ENCODE results near the gene VAV3. TPM values are rescaled to one million over a fixed set of nuclear protein-coding genes. Genes with fewer than 3 reads are reported as not detected.

The VAV3 gene
- total and polyA plus RNA-seq, 2 of the 8 experiments (the other 6 are each of a cell fraction or from before 2014, with no cell fraction given), result 2.9 to 7.9 TPM

DNA sequence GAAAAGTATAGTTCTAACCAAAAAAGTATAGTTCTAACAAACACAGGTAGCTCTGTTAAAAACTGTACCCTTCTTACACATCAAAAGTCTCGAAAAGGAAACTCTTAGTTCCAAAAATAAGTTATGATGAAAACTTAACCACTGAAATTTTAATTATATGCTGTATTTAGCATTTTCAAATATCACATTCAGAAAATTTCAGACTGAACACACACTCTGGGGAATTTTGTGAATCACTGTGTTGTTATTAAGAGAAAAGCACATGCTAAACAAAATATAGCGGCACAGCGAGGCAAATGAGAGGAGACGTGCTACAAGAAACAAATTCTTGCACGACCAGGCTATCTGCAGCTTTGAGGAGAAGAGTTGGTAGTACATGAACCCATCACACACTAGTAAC, 30.4 kb downstream of the VAV3 start:
- WGBS, 2 experiments (ENCODE audit: extremely low coverage in 1 of 2, insufficient coverage in 1 of 2, insufficient read length in 1 of 2, insufficient replicate concordance in 2 of 2, low coverage in 1 of 2, low lambda C conversion rate in 2 of 2, missing lambda C conversion rate in 1 of 2), result 71% methylated on average over 5 of the region's 5 CpGs; no CpG with 5 or more reads in 1 of the 2 experiments
- Histone ChIP-seq H4K5ac (ENCODE audit: insufficient read length, low read depth, low read length) (no peak overlapping the region), H4K91ac (replicated peaks; ENCODE audit: insufficient read length, low read length) (no peak overlapping the region), H2AK5ac (ENCODE audit: low read depth, low read length) (no peak overlapping the region), H3K9me3 (ENCODE audit: insufficient read depth in 2 of 2, low read depth in 1 of 2, low read length in 1 of 2) (no peaks in the 10 kb centered on the region), H2BK12ac (ENCODE audit: low read depth, low read length) (no peak overlapping the region), H3K9ac (replicated peaks in 1 of 4; ENCODE audit: extremely low read depth in 1 of 4, low read depth in 3 of 4, low read length in 3 of 4) (no peak overlapping the region), H3K56ac (replicated peaks; ENCODE audit: insufficient read length, low read depth, low read length) (no peak overlapping the region), H3K36me3 (ENCODE audit: control insufficient read depth in 2 of 4, insufficient read depth in 4 of 4, low read length in 3 of 4) (no peaks in the 10 kb centered on the region), H3K23ac (ENCODE audit: insufficient read length) (no peak overlapping the region), H2AFZ (ENCODE audit: low read length) (no peak overlapping the region), H3K79me2 (ENCODE audit: control insufficient read depth in 1 of 2, insufficient read depth in 2 of 2, low read length in 2 of 2) (no peaks in the 10 kb centered on the region; a peak in 1 of 4 replicates), H3K4me1 (replicated peaks in 1 of 4; ENCODE audit: control insufficient read depth in 3 of 4, insufficient read depth in 4 of 4, low read length in 3 of 4) (peaks cover 2 to 20% (median 9%) of the 10 kb centered on the region in 4 experiments; a peak in 6 of 7 replicates), H2BK120ac (replicated peaks; ENCODE audit: low read depth, low read length) (no peak overlapping the region), H3K18ac (ENCODE audit: extremely low read depth, low read length) (no peak overlapping the region), H2BK5ac (ENCODE audit: low read depth, low read length) (no peak overlapping the region), H4K8ac (ENCODE audit: extremely low read depth, insufficient read depth, low read length) (no peak overlapping the region), H3K79me1 (ENCODE audit: low read depth, low read length) (no peaks in the 10 kb centered on the region), H3K27me3 (replicated peaks in 1 of 4; ENCODE audit: control insufficient read depth in 3 of 4, extremely low read depth in 1 of 4, insufficient read depth in 3 of 4, low read length in 3 of 4) (no peaks in the 10 kb centered on the region), H4K20me1 (replicated peaks in 1 of 2; ENCODE audit: control insufficient read depth in 1 of 2, insufficient read depth in 2 of 2, low read length in 2 of 2) (no peaks in the 10 kb centered on the region), H2BK15ac (ENCODE audit: low read length) (no peak overlapping the region), H3K23me2 (ENCODE audit: low read depth, low read length) (no peaks in the 10 kb centered on the region), H3K27ac (ENCODE audit: low read depth, low read length) (no peak overlapping the region), H2BK20ac (ENCODE audit: low read length) (no peak overlapping the region), H3K4me3 (ENCODE audit: extremely low read depth in 1 of 4, insufficient read depth in 2 of 4, low read depth in 3 of 4, low read length in 4 of 4) (no peak overlapping the region), H3K4ac (replicated peaks; ENCODE audit: insufficient read length, low read depth, low read length) (no peak overlapping the region), H3K14ac (ENCODE audit: insufficient read length) (no peak overlapping the region), H3K4me2 (ENCODE audit: insufficient read depth in 1 of 2, low read depth in 2 of 2, low read length in 2 of 2) (no peak overlapping the region)
- no peak for DNase-seq (ENCODE audit: low read depth in 1 of 2, low spot score in 2 of 2)
- ChIA-PET CTCF (ENCODE audit: partially characterized antibody) (no interaction called here), POLR2A (ENCODE audit: partially characterized antibody) (no interaction called here)
- no peak for FAIRE-seq
- no peak for TF ChIP-seq CHD7 (IDR thresholded peaks at IDR 0.05; ENCODE audit: insufficient replicate concordance, low read length)
